Measurements from ENCODE around the gene MYBPHL. TPM values are rescaled to one million over a fixed set of nuclear protein-coding genes. Genes with fewer than 3 reads are reported as not detected.
"Not testable (repeated sequence)": the region's sequence is repeated elsewhere in the genome, so short reads cannot be mapped to it uniquely, and the experiment has no call there.

The MYBPHL gene
- total RNA-seq, 1 donor from 2014 or later, result not detected

DNA sequence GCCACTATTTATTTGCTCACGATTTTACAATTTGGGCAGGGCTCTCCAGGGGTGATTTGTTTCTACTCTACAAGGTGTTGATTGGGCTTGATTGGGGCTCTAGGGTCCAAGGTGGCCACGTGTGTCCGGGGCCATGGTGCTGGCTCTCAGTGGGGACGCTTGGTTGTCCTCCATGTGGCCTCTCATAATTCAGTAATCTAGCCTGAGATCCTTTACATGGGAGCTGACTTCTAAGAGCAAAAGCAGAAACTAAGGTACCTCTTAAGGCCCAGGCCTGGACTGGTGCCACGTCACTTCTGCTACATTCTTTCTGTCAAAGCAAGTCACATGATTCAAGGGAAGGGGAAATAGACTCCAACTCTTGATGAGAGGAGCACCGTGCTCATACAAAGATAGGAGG is 15.8 kb downstream of the MYBPHL start:
- TF ChIP-seq, protein P1, sequence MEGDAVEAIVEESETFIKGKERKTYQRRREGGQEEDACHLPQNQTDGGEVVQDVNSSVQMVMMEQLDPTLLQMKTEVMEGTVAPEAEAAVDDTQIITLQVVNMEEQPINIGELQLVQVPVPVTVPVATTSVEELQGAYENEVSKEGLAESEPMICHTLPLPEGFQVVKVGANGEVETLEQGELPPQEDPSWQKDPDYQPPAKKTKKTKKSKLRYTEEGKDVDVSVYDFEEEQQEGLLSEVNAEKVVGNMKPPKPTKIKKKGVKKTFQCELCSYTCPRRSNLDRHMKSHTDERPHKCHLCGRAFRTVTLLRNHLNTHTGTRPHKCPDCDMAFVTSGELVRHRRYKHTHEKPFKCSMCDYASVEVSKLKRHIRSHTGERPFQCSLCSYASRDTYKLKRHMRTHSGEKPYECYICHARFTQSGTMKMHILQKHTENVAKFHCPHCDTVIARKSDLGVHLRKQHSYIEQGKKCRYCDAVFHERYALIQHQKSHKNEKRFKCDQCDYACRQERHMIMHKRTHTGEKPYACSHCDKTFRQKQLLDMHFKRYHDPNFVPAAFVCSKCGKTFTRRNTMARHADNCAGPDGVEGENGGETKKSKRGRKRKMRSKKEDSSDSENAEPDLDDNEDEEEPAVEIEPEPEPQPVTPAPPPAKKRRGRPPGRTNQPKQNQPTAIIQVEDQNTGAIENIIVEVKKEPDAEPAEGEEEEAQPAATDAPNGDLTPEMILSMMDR (conservative IDR thresholded peaks at IDR 0.05; ENCODE audit: low read depth, low read length), result no peak
- DNase-seq (ENCODE audit: low read depth), result no peak

DNA sequence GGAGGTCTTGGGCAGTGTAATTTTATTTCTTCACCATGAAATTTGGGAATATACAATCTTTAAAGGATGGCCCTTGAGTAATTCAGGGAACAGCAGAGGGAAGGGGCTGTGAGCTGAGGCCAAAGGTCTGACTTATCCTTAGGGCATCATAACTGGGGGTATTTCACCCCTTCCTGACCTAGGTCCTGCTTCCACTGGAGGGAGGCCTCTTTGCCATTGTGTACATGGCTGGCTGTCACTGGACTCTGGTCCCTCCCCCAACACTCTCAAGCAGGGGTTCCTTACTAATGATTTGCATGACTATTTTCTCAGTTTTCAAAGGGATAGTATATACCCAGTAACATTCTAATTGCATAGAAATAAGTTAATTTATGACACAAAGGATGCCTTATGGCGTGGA is 16.7 kb downstream of the MYBPHL start:
- DNase-seq (ENCODE audit: low read depth), result no peak
- TF ChIP-seq, protein P1 (conservative IDR thresholded peaks at IDR 0.05; ENCODE audit: low read depth, low read length), result no peak
- H3K4me3 ChIP-seq (ENCODE audit: low read depth, low read length), result no peak overlapping the region

More for the DNA sequence above, 15.8 kb downstream of the MYBPHL start:
- no peak overlapping the region for H3K4me3 ChIP-seq (ENCODE audit: low read depth, low read length)

DNA sequence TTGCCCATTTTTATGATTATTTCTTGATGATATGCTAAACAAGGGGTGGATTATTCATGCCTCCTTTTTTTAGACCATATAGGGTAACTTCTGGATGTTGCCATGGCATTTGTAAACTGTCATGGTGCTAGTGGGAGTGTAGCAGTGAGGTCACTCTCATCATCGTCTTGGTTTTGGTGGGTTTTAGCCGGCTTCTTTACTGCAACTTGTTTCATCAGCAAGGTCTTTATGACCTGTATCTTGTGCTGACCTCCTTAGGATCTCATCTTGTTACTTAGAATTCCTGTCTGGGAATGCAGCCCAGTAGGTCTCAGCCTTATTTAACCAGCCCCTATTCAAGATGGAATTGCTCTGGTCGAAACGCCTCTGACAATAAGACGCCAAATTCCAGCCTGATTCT is 20.0 kb downstream of the MYBPHL start:
- H3K4me3 ChIP-seq (ENCODE audit: low read depth, low read length); DNase-seq (ENCODE audit: low read depth): not testable (repeated sequence)

DNA sequence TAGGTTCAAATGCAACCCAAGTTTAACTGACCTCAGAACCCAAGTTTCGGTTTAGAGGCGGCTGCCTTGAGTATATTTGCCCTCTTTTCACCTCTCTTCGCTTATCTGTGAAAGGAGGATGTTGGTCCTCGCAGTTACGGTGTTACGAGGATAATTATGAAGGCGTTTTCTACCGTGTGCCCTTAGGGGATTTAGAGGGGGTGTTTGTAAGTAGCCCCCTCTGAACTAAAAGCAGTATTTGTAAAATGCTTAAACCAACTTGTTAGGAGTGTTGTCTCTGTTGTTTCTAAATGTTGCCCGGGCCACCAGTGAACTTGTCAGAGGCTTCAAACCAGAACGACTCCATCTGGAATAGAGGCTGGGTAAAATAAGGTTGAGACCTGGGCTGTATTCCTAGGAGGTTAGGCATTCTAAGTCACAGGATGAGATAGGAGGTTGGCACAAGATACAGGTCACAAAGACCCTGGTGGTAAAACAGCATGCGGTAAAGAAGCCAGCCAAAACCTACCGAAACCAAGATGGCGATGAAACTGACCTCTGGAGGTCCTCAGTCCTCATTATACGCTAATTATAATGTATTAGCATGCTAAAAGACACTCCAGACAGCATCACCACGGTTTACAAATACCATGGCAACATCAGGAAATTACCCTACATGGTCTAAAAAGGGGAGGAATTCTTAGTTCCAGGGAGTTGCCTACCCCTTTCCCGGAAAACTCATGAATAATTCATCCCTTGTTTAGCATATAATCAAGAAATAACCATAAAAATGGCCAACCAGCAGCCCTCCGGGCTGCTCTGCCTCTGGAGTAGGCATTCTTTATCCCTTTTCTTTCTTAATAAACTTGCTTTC is 22.8 kb downstream of the MYBPHL start:
- no peak for DNase-seq (ENCODE audit: low read depth)
- peak overlapping the region; percentile 63 for H3K4me3 ChIP-seq (ENCODE audit: low read depth, low read length)
- TF ChIP-seq, protein P1 (conservative IDR thresholded peaks at IDR 0.05; ENCODE audit: low read depth, low read length), result no peak

DNA sequence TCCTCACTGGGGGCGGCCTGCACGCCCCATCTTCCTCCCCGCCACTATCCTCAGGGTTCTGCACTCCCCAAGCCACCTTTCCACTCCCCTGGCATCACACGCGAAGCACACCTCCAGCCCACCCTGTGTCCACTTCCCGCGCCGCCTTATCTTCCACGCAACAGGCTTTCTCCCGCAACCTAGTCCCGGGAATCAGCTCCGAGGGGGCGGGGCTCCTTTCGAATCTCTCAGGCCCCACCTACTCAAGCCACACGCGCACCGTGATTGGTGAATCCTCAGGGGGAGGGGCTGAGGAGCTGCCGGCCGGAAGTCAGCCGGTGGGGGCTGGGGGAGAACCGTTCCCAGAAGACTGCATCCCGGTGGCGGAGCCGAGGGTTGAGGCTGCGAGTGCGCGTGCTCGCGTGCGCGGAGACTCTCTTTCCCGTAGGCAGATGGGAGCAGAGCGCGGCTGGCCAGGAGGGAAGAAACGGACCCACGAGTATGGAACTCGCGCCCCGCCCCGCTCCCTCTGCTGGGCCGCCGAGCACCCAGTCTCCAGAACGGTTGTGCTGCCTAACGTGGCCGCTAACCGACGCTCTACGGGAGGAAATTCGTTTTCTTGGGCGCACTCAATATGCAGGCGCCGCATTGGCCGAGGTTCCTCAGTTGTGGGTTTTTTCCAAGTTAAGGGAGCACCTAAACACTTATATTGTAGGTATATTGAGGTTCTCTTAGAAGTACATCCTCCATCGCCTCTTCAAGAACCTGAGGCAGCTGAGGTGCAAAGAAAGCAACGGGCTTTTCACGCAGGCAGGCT is 23.7 kb downstream of the MYBPHL start, which contains the start of gene PSRC1:
Gene PSRC1, minus strand, starts transcription at position 194 of the 796 bp plus-strand sequence.
- peak within 1 kb of the TSS; percentile 63 for H3K4me3 ChIP-seq (ENCODE audit: low read depth, low read length)
- TF ChIP-seq, protein P1 (conservative IDR thresholded peaks at IDR 0.05; ENCODE audit: low read depth, low read length), result peak; percentile 37
- no peak for DNase-seq (ENCODE audit: low read depth)

DNA sequence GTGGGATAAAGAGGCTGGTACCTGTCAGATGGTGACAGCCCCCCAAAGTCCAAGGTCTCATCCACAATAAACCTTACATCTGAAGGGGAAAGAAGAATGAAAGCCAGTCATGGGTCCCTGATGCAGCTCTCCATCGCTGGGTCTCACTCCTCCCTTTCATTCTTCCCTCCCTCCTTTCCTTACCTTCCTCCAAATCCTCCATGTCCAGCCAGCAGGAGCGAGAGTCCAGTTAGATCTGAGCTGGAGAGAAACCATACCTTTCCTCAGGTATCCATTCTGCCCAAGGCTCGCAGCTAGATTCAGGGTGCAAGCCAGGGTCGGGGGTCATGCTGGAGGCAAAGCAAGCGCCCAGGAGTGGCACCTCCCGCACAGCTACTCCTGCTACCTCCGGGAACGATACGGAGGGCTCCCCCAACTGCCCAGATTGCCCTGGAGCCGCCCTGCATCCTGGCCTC is 24.3 kb downstream of the MYBPHL start:
- TF ChIP-seq, protein P1 (conservative IDR thresholded peaks at IDR 0.05; ENCODE audit: low read depth, low read length), result no peak
- peak overlapping the region; percentile 63 for H3K4me3 ChIP-seq (ENCODE audit: low read depth, low read length)
- DNase-seq (ENCODE audit: low read depth), result no peak

Data from epithelial cell of proximal tubule (primary cell).